Endometrium (tissue), 2 donors: ENCODE results near the gene NUMB.

ENCODE experiments used
- FAIRE-seq: peaks from 2 replicates; lab custom pipeline; 2012; peaks lifted over from hg19 to GRCh38; lab: Jason Lieb, UNC
- donor health status: control.
- donor health status: control.

Gene NUMB

DNA sequence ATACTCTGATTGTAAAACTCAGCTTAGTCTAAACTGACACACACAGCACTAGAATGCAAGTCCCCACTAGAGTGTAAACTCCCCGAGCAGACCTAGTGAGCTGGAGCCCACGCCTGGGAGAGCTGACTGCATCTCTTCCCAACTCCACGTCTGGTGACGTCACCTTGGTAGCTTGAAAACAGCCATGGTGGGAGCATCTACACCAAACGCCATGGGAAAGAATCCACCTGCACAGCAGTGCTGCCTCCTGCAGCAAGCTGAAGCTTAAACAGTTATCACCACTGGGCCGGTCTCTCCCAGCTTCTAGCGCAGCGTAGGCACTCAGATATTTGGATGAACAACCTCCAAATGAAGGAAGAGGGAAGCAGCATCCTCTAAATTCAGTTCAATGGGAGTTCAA, 225.4 kb downstream of the NUMB start:
- FAIRE-seq, result no peak

DNA sequence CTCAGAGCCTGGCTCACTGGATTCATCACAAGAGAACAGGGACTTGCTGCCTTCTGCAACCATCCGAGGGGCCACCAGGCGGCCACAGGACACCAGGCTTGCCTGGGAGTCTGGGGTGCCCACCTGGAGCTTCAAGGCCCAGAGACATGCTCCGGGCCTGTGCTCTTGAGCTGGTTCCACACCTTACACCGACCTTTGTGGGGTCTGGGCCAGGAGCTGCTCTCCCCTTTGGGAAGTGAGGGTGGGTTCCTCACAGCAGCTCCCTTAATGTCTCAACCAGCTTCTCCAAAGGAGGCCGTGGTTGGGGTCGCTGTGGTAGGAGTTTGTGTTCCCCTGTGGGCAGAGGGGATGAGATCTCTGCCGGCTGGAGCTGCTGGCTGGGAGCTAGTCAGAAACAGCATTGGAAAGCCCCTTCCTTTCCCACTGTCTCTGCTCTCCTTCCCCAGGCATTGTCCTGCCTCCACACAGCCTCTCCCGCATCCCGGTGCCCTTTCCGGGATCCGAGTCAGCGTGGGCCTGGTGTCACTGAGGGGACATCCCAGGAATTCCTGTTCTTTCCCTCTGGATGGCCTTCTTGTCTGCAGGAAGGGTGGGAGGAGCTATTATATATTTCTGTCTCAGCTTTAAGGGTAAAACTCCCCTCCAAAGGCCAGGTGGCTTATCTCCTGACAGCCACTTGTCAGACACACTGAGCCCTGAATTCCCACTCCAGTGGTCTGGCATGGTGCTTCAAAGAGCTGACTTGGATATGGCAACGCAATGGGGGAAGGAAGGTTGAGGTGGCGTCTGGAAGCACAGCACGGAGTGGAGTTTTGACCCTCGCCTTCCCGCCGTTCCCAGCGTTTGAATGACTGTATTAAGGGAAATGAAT, 226.1 kb downstream of the NUMB start:
- no peak for FAIRE-seq

DNA sequence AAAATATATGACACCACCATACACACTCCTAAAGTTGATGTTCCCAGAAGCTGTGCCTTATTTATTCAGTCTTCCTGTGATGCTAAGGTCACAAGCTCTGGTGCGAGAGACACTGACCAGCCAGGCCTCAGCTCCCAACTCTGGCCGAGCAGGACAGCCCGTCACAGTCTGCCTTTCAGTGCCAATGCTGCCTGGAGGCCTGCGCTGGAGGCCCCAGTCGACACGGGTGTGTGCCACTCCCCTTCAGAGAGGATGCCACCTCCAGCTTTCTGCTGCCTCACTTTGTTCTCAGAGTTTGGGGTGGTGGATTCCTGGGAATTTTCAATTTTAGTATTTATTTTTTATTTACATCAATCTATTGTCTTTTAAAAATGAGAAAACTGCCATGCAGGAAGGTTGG, 228.3 kb downstream of the NUMB start:
- FAIRE-seq, result no peak

DNA sequence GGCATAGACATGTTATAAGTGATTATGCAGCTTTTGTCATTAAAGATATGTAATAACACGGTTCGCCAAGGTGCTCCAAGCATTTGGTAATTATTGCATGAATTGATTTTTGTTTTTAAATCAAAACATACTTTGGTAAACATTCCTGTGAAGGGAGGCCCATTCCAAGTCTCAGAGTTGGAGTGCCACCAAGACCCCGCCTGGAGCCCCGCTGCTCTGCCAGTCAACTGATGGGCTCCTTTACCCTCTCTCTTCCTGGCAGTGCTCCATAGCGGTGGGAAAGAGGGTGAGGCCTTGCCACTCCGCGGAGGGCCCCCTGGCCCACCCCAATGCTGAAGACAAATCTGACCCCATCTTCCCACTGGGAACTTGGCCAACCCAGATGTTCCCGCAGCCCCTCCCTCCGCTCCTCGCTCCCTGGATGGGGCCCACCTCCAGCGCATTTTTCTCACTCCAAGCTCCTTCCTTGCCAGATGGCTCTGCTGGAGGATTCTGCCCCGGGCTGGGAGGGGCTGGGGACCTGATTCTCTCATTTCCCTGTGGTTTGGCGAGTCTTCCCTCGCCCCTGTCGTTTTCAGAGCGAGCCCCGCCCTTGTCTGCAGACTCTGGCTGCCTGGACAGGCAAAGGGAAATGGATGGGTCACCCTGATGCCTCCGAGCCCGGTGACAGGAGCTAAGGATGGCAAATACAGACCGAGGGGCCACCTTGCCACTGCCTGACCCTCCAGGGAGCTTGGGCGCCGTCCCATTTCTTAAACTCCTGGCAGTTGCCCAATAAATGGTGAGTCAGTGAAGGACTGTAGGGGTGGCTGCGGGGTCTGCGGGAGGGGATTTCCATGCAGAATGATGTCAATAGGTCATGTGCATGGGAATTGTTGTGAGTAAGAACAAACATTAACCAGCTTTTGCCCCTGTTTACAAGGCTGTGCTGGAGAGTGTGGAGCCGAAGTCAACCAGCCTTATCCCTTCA, 230.2 kb downstream of the NUMB start:
- FAIRE-seq, result peak; percentile 59

DNA sequence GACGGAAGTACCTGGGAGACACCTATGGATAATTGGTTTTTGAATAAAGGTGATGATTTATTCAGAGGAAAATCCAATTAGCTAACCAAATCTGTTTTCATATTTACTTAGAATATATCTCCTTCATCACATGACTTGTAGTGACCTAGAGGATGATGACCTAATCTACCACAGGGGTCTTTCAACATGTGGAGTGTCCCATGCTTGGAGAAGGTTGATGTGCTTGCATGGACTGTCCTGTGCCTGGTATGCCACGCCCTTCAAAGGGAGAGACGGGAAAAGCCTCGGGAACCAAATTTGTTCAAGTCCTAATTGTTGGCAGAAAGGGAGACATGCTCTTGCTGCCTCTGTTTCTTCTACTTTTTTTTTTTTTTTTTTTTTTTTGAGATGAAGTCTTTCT, 232.8 kb downstream of the NUMB start:
- FAIRE-seq, result no peak
